NCI-H146 (cell line): ENCODE results near the gene LPP.

Experiments used
- DNase-seq: peaks from one replicate; lab custom pipeline; 2025; lab: John Stamatoyannopoulos, UW

Gene LPP

GRCh38 chr3:188220988-188221818, 67.2 kb downstream of the LPP start:
- DNase-seq = no peak

GRCh38 chr3:188223936-188224335, 70.0 kb downstream of the LPP start:
- no peak for DNase-seq

DNA sequence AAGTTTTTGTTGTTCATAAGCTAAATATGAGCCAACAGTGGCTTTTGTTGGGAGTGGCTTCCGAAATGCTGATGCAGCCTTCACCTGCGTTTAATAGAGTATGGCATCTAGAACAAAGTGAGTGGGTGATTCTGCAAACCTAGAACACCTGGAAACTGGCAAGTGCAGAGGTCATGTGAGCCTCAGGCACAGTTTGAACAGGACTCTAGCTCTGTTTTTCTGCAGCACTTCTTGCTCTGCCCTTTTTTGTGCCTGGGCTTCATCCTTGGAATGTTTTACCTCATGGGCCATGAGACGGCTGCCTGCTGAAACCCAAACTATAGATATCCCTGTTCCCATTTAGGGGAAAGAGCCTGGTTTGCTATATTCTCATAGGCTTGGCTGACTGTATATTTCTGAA, 73.5 kb downstream of the LPP start:
- DNase-seq = no peak

- DNase-seq = no peak
These were observed 75.2 kb downstream of the LPP start for GRCh38 chr3:188229177-188229576.

- DNase-seq = no peak
These were observed 75.8 kb downstream of the LPP start for GRCh38 chr3:188229726-188230125.

DNA sequence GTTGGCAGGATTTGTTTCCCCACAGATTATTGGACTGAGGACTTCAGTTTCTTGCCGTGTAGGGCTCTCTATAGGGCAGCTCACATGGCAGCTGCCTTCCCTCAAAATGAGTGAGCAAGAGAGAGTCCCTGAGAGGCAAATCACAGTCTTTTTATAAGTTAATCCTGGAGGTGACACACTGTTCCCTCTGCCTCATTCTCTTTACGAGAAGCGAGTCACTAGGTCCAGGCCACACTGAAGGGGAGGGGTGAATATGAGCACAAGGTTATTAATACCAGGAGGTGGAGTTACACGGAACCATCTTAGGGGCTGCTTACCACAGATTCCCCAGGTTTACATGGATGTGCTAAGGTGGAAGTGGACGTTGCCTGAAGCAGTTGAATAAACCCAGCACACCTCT, 77.0 kb downstream of the LPP start:
- DNase-seq = no peak

GRCh38 chr3:188231456-188231855, 77.5 kb downstream of the LPP start:
- no peak for DNase-seq

- DNase-seq = no peak
These were observed 78.7 kb downstream of the LPP start for GRCh38 chr3:188232656-188233055.

DNA sequence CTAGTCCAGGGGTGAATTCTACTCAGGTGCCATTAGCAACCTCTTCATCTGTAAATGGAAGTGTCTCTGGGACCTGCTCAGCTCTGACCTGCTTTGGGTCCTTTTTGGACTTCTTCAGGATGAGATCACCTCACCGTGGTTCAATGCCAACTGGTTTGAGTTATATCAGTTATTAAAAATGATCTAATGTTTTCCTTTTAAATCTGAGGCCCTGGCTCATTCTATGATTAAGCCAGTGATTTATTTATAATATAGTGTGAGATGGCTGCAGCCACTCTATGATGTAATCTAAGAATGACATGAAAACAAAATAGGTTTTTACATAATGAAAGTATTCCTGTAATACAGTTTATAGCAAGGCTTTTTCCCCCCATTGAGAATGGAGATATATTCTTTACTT, 79.4 kb downstream of the LPP start:
- DNase-seq = no peak

DNA sequence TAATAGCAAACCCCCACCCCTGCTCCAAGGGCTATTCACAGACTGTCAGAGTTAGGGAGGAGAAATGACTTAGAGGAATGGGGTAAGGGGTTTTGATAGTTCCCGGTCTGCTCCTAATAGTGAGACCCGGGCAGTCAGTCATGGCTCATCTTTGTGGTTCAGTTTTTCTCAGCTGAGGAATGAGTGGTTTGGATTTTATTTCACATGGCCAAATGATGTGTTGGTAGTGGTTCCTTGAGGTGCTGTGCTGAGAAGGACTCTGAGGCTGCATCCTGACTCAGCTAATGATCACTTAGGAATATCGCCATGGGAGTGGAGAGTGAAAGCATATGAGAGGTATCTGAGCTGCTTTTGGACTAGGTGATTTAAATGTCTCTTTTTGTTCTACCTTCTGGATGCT, 80.2 kb downstream of the LPP start:
- DNase-seq = no peak

DNA sequence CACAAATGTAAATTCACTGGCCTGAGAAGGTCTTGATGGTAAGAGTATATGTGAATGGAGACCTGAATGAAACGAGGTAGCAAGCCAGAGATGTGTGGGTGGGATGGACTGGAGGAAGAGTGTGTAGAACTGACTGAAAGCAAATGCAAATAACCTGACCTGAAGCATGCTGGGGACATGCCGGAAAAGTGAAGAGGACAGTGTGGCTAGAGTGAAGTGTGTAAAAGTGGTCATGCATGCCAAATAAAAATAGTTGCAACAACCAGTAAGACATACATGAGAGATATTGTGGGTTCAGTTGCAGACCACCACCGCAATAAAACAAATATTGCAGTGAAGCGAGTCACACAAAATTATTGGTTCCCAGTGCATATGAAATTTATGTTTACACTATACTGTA, 82.3 kb downstream of the LPP start:
- DNase-seq = no peak

DNA sequence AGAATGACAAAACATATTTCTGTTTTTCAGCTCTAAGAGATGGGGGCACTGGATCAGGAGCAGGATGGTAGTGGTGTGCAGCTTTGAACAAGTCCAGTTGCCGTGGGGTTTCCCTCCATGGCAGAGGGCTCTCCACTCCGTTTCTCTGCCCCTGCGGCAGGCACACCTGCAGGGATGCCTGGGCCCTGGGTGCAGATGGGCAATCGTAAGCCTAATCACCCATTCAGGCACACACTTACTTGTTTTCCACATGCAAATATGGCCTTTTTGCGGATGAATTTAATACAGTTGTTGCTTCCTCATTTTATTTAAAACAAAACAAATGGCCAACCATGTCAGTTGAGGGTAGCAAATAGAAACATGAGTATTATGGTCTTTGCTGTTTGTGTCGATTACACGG, 85.1 kb downstream of the LPP start:
- DNase-seq = no peak

GRCh38 chr3:188239577-188239976, 85.6 kb downstream of the LPP start:
- no peak for DNase-seq

- no peak for DNase-seq
These were observed 86.4 kb downstream of the LPP start for GRCh38 chr3:188240189-188240981.

DNA sequence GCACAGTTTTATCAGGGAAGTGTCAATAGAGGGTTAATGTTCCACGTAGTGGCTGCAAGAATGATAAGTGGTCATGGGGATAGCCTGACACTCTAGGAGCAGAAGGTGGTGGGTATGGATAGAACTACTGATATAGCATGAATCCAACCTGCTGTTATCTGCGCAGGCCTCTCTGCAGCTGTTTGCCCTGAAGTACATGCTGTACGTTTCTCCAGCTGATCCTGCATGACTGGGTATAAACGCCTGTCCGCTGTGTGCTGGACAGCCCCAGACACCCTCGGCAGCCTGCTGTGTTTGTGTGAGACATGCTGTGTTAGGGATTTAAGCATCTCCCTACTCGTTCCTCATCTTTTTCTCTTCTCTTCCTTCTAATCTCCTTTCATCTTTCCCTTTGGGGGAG, 87.1 kb downstream of the LPP start:
- no peak for DNase-seq

DNA sequence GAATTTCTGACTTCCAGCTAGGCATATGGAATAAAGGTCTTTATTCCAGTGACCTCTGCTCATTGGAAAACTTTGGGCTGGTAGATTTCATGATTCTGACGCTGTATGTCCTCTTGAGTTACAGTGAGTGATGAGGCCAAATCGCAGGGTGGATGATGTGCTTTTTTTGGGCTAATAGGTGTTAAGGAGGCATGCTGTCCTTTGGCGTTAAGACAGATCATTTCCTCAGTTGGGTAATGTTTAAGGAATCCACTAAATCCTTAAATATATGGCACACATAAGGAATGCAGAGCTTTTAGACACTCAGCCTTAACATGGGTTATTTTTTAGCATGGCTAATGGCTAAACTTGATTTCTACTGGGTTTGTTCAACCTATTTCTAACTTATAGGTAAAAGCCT, 87.9 kb downstream of the LPP start:
- DNase-seq = no peak

- no peak for DNase-seq
These were observed 88.6 kb downstream of the LPP start for GRCh38 chr3:188242436-188243123.

GRCh38 chr3:188243124-188243795, 89.3 kb downstream of the LPP start:
- DNase-seq = no peak

DNA sequence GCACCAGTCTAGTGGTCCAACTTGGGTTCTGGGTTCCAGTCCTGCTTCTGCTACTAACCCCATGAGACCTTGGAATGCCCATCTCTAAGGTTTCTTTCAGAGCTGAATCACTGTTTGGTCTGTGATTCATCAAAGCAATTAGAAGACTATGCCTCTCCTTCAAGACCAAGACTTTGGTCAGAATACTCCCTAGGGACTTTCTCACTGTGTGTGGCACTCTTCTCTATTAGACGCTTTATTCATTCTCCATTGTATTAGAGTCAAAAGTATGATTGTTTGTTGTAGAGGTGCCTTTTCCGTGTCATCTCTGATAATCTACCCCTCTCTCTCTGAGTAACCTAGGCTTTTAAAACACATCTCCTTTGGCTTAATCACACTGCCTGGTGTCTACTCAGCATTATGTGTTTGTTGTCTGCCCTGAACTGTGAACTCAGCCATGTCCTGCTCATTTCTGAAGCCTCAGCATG, 90.5 kb downstream of the LPP start:
- no peak for DNase-seq

DNA sequence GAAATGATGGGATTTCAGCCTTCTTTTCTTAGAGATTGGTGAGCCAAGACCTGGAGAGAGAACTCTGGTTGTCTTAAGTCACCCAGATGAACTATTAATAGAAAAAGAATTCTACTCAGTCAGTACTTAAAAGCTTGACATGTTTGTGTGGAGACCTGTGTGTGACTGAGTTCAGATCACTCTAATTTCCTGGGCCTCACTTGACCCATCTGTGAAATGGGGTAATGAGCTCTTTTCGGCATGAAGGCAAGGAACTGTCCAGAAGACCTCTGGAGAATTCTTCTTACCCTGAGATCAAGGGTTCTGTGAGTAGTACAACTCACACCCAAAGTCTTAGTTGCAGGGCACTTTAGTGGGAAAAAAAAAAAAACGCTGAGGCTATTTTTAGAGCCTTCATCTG, 92.9 kb downstream of the LPP start:
- DNase-seq = no peak

- no peak for DNase-seq
These were observed 94.1 kb downstream of the LPP start for GRCh38 chr3:188248036-188248561.
